G401.6 (cell line): ENCODE data around the gene PAQR4.
A peak's percentile ranks its signal among the peaks of the same experiment; 100 is the strongest.

Experiments used
- FAIRE-seq: peaks from 2 replicates; lab custom pipeline; 2012; peaks lifted over from hg19 to GRCh38; lab: Jason Lieb, UNC

PAQR4 gene

DNA sequence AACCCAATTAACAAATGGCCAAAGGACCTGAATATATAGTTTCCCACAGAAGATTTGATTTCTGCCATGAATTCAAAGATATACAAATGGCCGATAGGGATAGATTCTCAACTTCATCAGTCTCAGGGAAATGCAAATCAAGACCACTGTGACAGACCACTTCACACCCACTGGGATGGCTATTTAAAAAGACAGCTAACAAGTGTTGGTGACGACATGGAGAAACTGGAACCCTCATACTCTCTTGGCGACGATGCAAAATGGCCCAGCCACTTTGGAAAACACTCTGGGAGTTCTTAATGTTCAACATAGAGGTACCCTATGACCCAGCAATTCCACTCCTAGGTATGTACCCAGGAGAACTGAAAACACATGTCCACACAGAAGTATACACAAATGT, 22.5 kb upstream of the PAQR4 start:
- no peak for FAIRE-seq

- FAIRE-seq = no peak
Measured at GRCh38 chr16:2948807-2949704, 20.1 kb upstream of the PAQR4 start.

DNA sequence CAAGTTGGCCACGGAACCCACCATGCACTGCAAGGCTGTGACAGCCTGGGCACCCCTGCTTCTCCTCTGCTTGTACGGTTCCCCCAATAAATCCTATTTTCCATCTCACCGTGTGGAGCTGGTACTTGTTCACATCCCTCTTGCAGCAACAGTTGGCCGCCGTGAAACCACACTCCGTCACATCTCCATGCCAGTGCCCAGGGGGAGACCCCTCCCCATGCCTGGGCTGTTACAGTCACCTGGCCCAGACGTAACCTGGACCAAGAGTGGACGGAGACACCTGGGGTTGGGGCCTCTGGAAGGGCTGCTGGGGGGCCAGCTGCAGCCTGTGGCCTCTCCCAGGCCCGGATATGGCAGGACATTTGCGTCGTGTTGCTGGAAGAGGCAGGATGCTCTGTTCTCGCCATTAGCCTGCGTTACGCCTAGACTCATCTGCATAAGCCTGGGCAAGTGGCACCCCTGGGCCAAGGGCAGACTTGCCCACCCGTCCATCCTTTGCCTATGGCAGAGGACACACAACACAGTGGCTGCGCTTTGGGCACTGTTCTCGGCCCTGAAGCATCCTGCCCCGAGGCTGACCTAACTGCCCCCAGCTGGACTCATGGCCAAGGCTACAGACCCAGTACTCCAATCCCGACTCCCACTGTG, 19.3 kb upstream of the PAQR4 start:
- no peak for FAIRE-seq

GRCh38 chr16:2950353-2950724, 18.8 kb upstream of the PAQR4 start:
- no peak for FAIRE-seq

DNA sequence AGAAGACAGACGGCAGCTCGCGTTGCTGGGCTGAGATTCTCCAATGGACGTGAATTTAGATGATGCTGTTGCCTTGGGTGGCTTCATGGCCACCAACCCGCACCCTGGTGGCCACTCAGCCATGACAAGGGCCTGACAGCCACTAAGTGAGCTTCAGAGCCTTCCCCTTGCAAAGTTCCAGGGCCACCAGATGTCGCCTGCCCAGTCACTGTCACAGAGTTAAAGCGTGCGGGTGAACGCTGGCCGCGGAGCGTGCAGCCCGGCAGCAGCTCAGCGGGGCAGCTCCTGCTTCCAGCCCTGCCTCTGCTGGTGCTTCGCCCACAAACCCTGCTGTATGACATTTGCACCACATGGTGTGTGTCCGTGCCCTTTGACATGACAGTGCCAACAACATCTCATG, 18.4 kb upstream of the PAQR4 start:
- FAIRE-seq = no peak

- FAIRE-seq = no peak
Measured at GRCh38 chr16:2952679-2953078, 16.5 kb upstream of the PAQR4 start.

DNA sequence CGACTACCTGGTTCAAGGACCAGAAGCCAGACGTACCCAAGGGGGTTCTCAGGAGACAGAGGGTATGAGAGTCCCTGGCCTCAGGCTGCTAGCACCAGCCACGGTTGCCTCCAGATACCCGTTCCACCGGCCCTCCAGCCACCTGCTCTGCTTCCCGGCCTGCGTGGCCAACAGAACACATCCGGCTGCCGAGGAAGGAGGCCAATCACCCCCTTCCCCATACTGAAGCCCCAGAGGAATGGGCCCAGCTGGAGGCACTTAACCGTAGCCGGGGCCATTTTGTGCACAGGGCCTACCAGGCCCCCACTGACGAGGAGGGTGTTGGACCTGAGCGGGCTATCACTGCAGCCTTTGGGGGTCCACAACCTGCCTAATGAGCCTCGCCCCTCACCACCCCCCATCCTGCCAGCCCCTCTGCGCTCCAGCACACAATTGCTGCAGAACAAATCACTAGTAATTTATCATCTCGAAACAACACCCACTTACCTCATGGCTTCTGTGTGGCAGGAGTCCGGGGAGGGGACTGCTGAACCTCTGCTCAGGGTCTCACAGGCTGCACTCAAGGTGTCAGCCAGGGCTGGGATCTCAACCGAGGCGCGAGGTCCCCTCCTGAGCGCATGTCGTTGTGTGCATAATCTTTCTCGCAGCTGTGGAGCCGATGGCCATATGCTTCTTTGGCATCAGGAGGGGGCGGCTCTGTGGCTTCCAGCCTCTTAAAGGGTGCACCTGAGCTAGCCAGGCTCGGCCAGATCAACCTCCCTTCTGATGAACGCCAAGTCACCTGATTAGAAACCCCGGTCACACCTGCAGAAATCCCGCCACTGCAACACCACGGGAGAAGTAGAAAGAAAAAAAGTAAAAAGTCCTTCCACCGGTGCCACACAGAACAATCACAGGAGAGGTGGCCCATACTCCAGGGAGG, 15.2 kb upstream of the PAQR4 start:
- FAIRE-seq = no peak

GRCh38 chr16:2954656-2955381, 14.3 kb upstream of the PAQR4 start:
- FAIRE-seq = no peak

DNA sequence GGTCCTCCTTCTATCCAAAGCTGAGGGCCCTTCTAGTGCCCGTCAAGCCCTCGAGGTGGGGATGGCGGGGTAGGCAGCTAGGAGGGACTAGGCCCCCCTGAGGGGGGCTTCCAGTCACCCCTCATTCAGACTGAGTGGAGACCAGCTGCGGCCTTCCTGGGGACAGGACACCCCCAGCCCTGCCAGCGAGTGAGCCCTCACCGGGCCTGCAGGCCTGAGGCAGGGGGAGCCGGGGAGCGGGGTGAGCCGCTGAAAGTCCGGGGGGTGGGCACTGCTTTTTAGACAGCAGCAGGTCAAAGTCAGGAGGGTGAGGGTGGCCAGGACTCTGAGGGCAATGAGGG, 13.7 kb upstream of the PAQR4 start:
- no peak for FAIRE-seq

- FAIRE-seq = no peak
Measured at GRCh38 chr16:2955779-2956578, 13.2 kb upstream of the PAQR4 start.

DNA sequence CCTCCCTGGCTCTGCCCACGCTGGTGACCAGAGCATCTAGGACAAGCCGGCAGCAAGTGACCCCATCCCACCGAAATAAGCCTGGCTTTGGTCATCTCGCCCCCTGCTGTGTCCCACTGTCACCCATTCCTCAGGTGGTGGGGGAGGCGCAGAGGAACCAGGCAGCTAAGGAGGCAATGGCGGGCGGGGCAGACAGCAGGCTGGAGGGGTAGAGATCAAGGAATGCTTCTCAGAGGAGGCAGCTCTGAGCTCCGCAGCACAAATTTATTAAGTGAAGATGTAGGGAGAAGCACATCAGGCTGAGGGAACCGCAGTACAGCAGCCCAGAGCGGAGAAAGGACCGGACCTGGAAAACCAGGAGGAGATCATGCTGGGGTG, 12.6 kb upstream of the PAQR4 start:
- FAIRE-seq = no peak

DNA sequence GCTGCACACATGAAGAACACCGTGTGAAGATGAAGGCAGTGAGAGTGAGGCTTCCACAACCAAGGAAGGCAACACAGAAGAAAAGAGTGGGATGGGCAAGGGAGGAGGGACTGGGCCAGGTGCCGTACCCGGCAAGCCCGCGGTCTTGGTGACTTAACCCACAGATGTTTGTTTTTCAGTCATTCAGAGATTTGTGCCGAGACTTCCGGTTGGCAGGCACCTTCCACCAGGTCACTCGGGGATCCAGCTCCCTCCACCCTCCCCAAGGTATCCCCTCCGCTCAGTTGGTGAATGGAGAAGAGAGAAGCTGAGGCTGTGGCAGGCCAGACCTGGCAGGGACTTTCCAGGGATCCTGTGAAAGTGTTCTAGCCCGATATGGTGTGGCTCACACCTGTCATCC, 9.9 kb upstream of the PAQR4 start:
- FAIRE-seq = no peak

DNA sequence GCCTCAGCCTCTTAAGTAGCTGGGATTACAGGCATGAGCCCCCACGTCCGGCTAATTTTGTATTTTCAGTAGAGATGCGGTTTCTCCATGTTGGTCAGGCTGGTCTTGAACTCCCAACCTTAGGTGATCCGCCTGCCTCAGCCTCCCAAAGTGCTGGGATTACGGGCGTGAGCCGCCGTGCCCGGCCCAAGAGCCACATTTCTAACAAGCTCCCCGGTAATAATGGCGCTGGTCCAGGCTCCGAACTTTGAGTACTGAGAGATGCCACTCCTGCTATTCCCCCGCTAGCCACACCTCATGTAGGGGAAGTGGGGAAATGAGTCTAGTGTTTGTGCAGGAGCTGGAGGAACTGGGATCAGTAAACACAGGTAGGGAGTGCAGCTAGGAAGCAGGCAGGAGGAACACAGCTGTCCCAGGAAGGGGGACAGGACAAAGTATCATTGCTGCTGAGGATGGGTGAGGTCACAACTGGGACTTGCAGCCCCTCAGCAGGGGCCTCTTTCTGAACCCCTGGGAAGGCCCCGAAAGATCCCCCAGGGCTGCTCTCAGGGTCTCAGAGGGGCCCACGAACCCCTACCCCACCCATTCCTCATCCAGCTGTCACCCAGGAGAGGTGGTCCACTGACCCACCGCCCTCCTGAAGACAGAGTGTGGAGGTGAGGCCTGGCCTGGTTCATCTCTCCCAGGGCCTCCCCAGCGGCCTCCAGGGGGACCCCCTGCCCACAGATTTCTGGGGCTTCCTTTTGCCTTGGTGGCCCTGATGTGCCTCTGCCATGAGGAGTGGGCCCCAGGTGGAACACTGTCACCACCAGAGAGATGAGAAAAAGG, 8.8 kb upstream of the PAQR4 start:
- FAIRE-seq = no peak

DNA sequence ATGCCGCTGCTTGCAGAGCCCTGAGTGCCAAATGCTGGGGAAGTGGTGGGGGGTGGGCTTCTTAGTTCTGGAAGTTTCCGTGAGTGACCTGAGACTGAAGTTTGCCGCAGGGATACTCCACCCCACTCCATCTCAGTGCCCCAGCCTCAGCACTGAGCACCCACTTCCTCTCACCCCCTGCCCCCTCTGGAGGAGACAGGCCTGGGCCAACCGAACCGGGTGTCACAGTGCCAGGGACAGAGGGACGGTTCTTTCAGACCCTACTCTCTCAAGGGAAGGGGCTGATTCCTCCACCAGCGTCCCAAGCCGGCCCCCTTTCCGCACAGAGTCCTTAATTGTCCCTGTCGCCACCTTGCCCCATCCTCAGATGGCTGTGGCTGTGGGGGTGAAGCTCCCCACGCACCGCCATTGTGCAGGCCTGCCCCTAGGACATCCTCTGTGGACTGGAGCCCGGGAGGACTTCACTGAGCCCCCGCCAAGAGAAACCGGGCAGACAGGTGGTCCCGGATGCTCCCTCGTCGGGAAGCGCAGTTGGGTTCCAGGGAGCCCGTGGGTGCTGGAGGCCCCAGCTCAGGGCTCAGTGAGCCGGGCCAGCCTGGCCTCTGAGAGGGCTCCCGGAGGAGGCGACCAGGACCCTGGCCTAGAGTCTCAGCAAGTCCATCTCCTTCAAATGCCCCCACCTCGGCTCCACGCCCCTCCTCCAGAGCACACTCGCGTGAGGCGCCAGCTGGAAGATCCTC, 6.6 kb upstream of the PAQR4 start:
- no peak for FAIRE-seq

GRCh38 chr16:2963074-2963722, 6.0 kb upstream of the PAQR4 start:
- FAIRE-seq = no peak

- FAIRE-seq = peak; percentile 96
Measured at GRCh38 chr16:2963723-2964474, 5.2 kb upstream of the PAQR4 start, which contains the start of gene KREMEN2. TSS of gene KREMEN2 (plus strand) at chr16:2964275. CDS start at chr16:2964521, 246 bp downstream.

GRCh38 chr16:2964475-2965336, 4.4 kb upstream of the PAQR4 start:
- FAIRE-seq = no peak
